ENCODE data around the gene UNC5C. TPM values are rescaled to one million over a fixed set of nuclear protein-coding genes. Genes with fewer than 3 reads are reported as not detected.

The UNC5C gene
- total RNA-seq, 4 donors from 2014 or later = 0.98 to 2.3 (median 1.2) TPM

- Histone ChIP-seq H3K27me3 (no peaks in the 10 kb centered on the region), H3K4me1 (no peaks in the 10 kb centered on the region), H3K9me3 (no peaks in the 10 kb centered on the region), H3K4me3 (no peak overlapping the region), H3K27ac (no peak overlapping the region), H3K36me3 (no peaks in the 10 kb centered on the region)
- TF ChIP-seq EP300 (IDR thresholded peaks at IDR 0.05) = no peak
- TF ChIP-seq POLR2AphosphoS5 (IDR thresholded peaks at IDR 0.05) = no peak
- no peak for TF ChIP-seq CTCF (IDR thresholded peaks at IDR 0.05)
- no peak for TF ChIP-seq POLR2A (IDR thresholded peaks at IDR 0.05)
- DNase-seq (ENCODE audit: low spot score in 2 of 2) = no peak
These were observed 317.1 kb downstream of the UNC5C start for GRCh38 chr4:95231681-95232080.

DNA sequence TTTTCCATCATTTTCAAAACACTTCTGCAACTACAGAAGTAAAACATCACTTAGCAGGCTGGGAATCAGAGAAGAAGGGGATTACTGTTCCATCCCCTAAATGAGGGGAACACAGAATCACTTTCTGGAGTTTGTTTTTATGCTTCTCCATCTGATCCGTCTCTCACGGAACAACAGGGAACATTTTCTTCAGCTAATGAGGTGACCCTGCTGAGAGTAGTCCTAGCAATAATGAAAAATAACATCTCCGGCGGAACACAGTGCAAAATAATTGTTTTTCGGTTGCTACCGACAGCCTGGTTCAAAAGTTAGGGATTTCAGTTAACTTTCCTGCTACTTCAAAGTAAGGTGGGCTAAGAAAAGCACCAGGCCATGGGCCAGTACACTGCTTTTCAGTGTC lies 322.9 kb downstream of the UNC5C start:
- no peak for TF ChIP-seq POLR2AphosphoS5 (IDR thresholded peaks at IDR 0.05)
- no peak for TF ChIP-seq CTCF (IDR thresholded peaks at IDR 0.05)
- TF ChIP-seq EP300 (IDR thresholded peaks at IDR 0.05) = no peak
- no peak overlapping the region for H3K4me3 ChIP-seq
- WGBS = 92% methylated on average over 6 of the region's 6 CpGs
- DNase-seq (ENCODE audit: low spot score in 2 of 2) = no peak
- H3K4me1 ChIP-seq = no peaks in the 10 kb centered on the region
- no peaks in the 10 kb centered on the region for H3K27me3 ChIP-seq
- H3K27ac ChIP-seq = no peak overlapping the region
- no peaks in the 10 kb centered on the region for H3K36me3 ChIP-seq
- no peaks in the 10 kb centered on the region for H3K9me3 ChIP-seq

- Histone ChIP-seq H3K9me3 (no peaks in the 10 kb centered on the region), H3K4me3 (no peak overlapping the region), H3K4me1 (no peaks in the 10 kb centered on the region), H3K27me3 (no peaks in the 10 kb centered on the region), H3K36me3 (no peaks in the 10 kb centered on the region), H3K27ac (no peak overlapping the region)
- WGBS = 84% methylated on average over 3 of the region's 3 CpGs
- DNase-seq (ENCODE audit: low spot score in 2 of 2) = no peak
- TF ChIP-seq POLR2AphosphoS5 (IDR thresholded peaks at IDR 0.05) = no peak
- no peak for TF ChIP-seq POLR2A (IDR thresholded peaks at IDR 0.05)
- TF ChIP-seq EP300 (IDR thresholded peaks at IDR 0.05) = no peak
- TF ChIP-seq CTCF (IDR thresholded peaks at IDR 0.05) = no peak
These were observed 324.4 kb downstream of the UNC5C start for GRCh38 chr4:95224402-95224801.

DNA sequence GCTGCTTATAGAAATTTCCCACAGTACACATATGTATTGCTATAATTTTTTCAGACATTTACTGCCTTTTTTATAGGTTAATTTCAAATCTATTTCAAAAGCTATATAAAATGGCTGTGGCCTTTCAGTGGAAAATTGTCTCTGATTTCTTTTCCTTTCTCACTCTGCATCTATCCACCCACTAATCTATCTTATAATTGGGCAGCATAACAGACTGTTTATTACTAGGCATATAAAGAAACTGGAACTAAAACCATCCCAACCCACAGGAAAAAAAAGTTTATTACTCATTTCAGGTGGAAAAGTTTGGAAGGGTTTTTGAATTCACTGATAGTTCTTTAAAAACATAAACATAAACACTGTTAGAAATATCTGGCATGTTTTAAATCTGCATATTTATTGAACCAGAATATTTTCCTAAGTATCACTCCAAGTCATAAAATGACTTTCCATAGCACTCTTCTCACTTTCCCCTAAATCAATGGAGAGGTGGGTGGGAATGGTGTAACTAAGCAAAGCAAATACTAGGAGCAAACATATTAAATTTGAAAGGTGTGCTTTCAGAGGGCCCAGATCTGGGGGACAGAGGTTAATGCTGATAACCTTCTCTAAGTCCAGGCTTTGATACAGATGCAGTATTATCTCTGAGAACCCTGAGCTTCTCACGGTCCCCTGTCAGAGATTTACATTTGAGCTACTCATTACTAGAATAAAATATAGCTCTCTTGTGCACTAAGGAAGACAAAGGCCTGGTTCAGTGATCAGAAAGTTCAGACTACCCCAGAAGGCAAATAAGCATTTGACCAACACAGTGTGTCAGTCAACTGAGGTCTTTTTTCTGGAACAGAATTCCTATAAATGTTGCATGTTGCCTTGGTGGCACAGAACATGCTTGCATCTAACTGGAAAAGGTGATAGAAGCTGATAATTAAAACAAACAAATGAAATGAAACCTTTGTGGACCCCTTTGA lies 328.3 kb downstream of the UNC5C start:
- 62% methylated on average over 1 of the region's 1 CpG for whole genome bisulfite sequencing
- Histone ChIP-seq H3K9me3 (no peaks in the 10 kb centered on the region), H3K27ac (no peak overlapping the region), H3K27me3 (no peaks in the 10 kb centered on the region), H3K4me1 (no peaks in the 10 kb centered on the region), H3K36me3 (no peaks in the 10 kb centered on the region), H3K4me3 (no peak overlapping the region)
- no peak for DNase-seq (ENCODE audit: low spot score in 2 of 2)
- no peak for TF ChIP-seq POLR2A (IDR thresholded peaks at IDR 0.05)
- TF ChIP-seq CTCF (IDR thresholded peaks at IDR 0.05) = no peak
- TF ChIP-seq POLR2AphosphoS5 (IDR thresholded peaks at IDR 0.05) = no peak
- no peak for TF ChIP-seq EP300 (IDR thresholded peaks at IDR 0.05)

GRCh38 chr4:95219109-95219508 lies 329.7 kb downstream of the UNC5C start:
- Histone ChIP-seq H3K27me3 (no peaks in the 10 kb centered on the region), H3K27ac (no peak overlapping the region), H3K36me3 (no peaks in the 10 kb centered on the region), H3K4me3 (no peak overlapping the region), H3K4me1 (no peaks in the 10 kb centered on the region), H3K9me3 (no peaks in the 10 kb centered on the region)
- 90% methylated on average over 5 of the region's 5 CpGs for WGBS
- TF ChIP-seq CTCF (IDR thresholded peaks at IDR 0.05) = no peak
- TF ChIP-seq EP300 (IDR thresholded peaks at IDR 0.05) = no peak
- TF ChIP-seq POLR2AphosphoS5 (IDR thresholded peaks at IDR 0.05) = no peak
- no peak for TF ChIP-seq POLR2A (IDR thresholded peaks at IDR 0.05)
- DNase-seq (ENCODE audit: low spot score in 2 of 2) = no peak
